Progenitor cell of endocrine pancreas (in vitro differentiated cells): ENCODE data around the gene EXD3. TPM values are rescaled to one million over a fixed set of nuclear protein-coding genes. Genes with fewer than 3 reads are reported as not detected.

Experiments
- DNase-seq: peaks from one replicate; pipeline ENCODE4 v3.0.0; 2021; ENCODE audit warnings: low spot score; ENCODE audit not compliant: unreplicated experiment
- H3K27ac Mint-ChIP-seq: 2 replicates; pipeline ENCODE4 v1.8.0; 2021; ENCODE audit warnings: mild to moderate bottlenecking, moderate library complexity, mixed read lengths
- H3K27me3 Mint-ChIP-seq: 2 replicates; pipeline ENCODE4 v1.8.0; 2021; ENCODE audit warnings: mixed read lengths
- H3K36me3 Mint-ChIP-seq: 2 replicates; pipeline ENCODE4 v1.8.0; 2022; ENCODE audit warnings: mixed read lengths; ENCODE audit not compliant: insufficient read depth
- H3K4me1 Mint-ChIP-seq: 2 replicates; pipeline ENCODE4 v1.8.0; 2021; ENCODE audit warnings: low read depth, mixed read lengths
- H3K4me3 Mint-ChIP-seq: 2 replicates; pipeline ENCODE4 v1.8.0; 2021; ENCODE audit warnings: low read depth, mild to moderate bottlenecking, moderate library complexity, mixed read lengths
- H3K9me3 Mint-ChIP-seq: 2 replicates; pipeline ENCODE4 v1.8.0; 2021; ENCODE audit warnings: low read depth, mixed read lengths
- CTCF ChIP-seq: fragments of 200-600 bp; sonication (generic); IDR thresholded peaks from one replicate; pipeline ENCODE4 v1.5.0; 2021; ENCODE audit warnings: antibody characterized with exemption, mild to moderate bottlenecking; ENCODE audit not compliant: unreplicated experiment
- total RNA-seq: library from RNA; stranded (reverse); gene quantifications from 2 replicates; pipeline ENCODE4 v1.2.1, GENCODE V29; 2021

The EXD3 gene
- total RNA-seq, 1 donor from 2014 or later = 31.7 TPM

GRCh38 chr9:137314561-137315560, 108.1 kb downstream of the EXD3 start:
- DNase-seq = peak; percentile 19
- no peak overlapping the region for H3K27ac Mint-ChIP-seq
- no peaks in the 10 kb centered on the region for H3K36me3 Mint-ChIP-seq
- no peaks in the 10 kb centered on the region for H3K9me3 Mint-ChIP-seq
- no peak overlapping the region for H3K4me3 Mint-ChIP-seq
- no peak for TF ChIP-seq CTCF
- no peaks in the 10 kb centered on the region for H3K27me3 Mint-ChIP-seq
- H3K4me1 Mint-ChIP-seq = peaks cover 8% of the 10 kb centered on the region

GRCh38 chr9:137313956-137314560, 108.9 kb downstream of the EXD3 start:
- DNase-seq = peak; percentile 17
- Mint-ChIP-seq H3K4me1 (peaks cover 8% of the 10 kb centered on the region), H3K9me3 (no peaks in the 10 kb centered on the region), H3K27me3 (no peaks in the 10 kb centered on the region), H3K36me3 (no peaks in the 10 kb centered on the region), H3K27ac (peak overlapping the region; percentile 56), H3K4me3 (no peak overlapping the region)
- TF ChIP-seq CTCF = no peak

DNA sequence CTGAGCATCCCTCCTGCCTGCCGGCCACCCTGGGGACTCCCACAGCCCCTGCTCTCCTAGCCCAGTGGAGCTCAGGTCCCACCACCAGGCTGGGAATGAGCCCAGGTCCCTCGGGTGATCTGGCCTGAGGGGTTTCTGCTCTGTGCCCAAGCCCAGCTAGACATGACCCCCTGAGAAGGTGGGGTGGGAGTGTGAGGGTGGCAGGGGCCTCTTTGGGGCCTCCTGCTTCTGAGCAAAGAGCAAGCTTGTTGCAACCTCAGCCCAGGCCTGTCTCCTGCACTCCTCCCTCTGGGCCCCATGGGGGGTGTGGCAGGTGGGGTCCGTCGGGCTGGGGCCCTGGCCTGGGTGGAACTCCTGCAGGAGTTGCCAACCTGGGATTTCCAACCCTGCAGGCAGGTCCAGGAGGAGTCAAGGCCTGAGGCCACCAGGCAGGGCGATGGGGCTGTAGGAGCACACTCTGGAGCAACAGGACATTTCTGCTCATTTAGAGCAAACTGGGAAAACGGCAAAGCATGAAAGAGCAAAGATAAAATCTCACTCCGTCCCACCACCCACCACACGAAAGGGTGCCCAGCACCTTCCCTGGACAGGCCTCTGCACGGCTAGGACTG, 109.5 kb downstream of the EXD3 start:
- H3K36me3 Mint-ChIP-seq = no peaks in the 10 kb centered on the region
- DNase-seq = no peak
- no peak for TF ChIP-seq CTCF
- no peak overlapping the region for H3K4me3 Mint-ChIP-seq
- H3K27ac Mint-ChIP-seq = no peak overlapping the region
- no peaks in the 10 kb centered on the region for H3K27me3 Mint-ChIP-seq
- peaks cover 9% of the 10 kb centered on the region for H3K4me1 Mint-ChIP-seq
- H3K9me3 Mint-ChIP-seq = no peaks in the 10 kb centered on the region

DNA sequence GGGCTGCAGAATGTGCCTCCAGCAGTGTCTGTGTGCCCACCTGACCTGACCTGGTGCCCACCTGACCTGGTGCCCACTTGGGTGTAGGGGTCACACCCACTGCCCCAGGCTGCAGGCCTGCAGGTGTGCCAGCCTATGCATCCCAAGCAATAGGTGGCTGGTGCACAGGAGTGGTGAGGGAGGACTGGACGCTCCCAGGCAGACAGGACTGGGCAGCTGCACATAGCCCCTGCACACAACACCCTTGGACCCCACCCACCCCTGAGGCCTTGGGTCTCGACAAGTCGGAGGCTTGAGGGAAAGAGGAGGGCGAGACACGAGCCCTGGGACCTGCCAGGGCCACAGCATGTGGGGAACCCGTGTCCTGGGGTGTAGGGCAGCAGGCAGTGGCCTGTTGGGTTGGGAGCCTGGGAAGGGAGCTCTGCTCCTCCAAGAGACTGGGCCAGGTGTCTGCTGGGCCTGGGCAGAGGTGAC, 110.1 kb downstream of the EXD3 start:
- Mint-ChIP-seq H3K4me3 (no peak overlapping the region), H3K27ac (no peak overlapping the region), H3K4me1 (peaks cover 14% of the 10 kb centered on the region), H3K36me3 (no peaks in the 10 kb centered on the region), H3K27me3 (no peaks in the 10 kb centered on the region), H3K9me3 (no peaks in the 10 kb centered on the region)
- no peak for TF ChIP-seq CTCF
- no peak for DNase-seq
